ENCODE measurements around the gene LAMB3. TPM values are rescaled to one million over a fixed set of nuclear protein-coding genes. Genes with fewer than 3 reads are reported as not detected.

Gene LAMB3
- polyA plus RNA-seq, 3 donors, result 1.1 to 1.4 (median 1.2) TPM

GRCh38 chr1:209618756-209619420, 33.3 kb downstream of the LAMB3 start:
- no peak for DNase-seq

- DNase-seq, result no peak
Observed at GRCh38 chr1:209618291-209618690, 33.9 kb downstream of the LAMB3 start.

GRCh38 chr1:209617755-209618154, 34.5 kb downstream of the LAMB3 start:
- DNase-seq, result no peak

- DNase-seq, result no peak
Observed at GRCh38 chr1:209617047-209617673, 35.1 kb downstream of the LAMB3 start.

- no peak for DNase-seq
Observed at GRCh38 chr1:209616366-209617046, 35.7 kb downstream of the LAMB3 start.

- no peak for DNase-seq
Observed at GRCh38 chr1:209614906-209615305, 37.3 kb downstream of the LAMB3 start.

GRCh38 chr1:209614151-209614420, 38.1 kb downstream of the LAMB3 start:
- no peak for DNase-seq

- DNase-seq, result no peak
Observed at GRCh38 chr1:209613400-209614150, 38.6 kb downstream of the LAMB3 start.

GRCh38 chr1:209612646-209613399, 39.4 kb downstream of the LAMB3 start:
- no peak for DNase-seq

- DNase-seq, result no peak
Observed at GRCh38 chr1:209611771-209612570, 40.3 kb downstream of the LAMB3 start.

GRCh38 chr1:209610631-209610905, 41.7 kb downstream of the LAMB3 start:
- no peak for DNase-seq

GRCh38 chr1:209609791-209610630, 42.2 kb downstream of the LAMB3 start:
- DNase-seq, result no peak

GRCh38 chr1:209609041-209609790, 43.0 kb downstream of the LAMB3 start:
- DNase-seq, result no peak

GRCh38 chr1:209607795-209608178, 44.4 kb downstream of the LAMB3 start:
- no peak for DNase-seq

GRCh38 chr1:209607102-209607794, 45.0 kb downstream of the LAMB3 start:
- DNase-seq, result no peak

- no peak for DNase-seq
Observed at GRCh38 chr1:209603877-209604276, 48.3 kb downstream of the LAMB3 start.

- no peak for DNase-seq
Observed at GRCh38 chr1:209601809-209602657, 50.2 kb downstream of the LAMB3 start.

GRCh38 chr1:209600541-209600940, 51.7 kb downstream of the LAMB3 start:
- DNase-seq, result no peak

Data from renal pelvis (tissue), 4 donors.